ENCODE data around the gene PRDM5. TPM values are rescaled to one million over a fixed set of nuclear protein-coding genes. Genes with fewer than 3 reads are reported as not detected.

Gene PRDM5
- total RNA-seq, 1 experiment from 2014 or later, result 5.1 TPM

DNA sequence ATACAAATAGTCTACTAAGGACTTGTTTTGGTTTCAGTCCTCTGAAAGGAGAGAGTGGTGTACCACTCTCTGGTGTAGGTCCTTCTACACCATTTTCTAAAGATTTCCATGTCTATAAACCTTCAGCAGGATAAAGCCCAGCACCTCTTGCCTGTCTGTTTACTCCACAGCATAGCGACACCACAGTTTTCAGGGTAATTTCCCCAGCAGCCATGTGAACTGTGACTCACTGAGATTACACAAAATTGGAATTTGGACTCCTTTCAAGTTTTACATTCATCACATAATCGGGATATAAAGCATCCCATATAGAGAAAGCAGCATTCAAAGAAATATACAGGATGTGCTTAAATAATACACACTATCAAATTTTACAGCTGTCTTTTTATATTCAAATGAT, 229.6 kb downstream of the PRDM5 start:
- DNase-seq (ENCODE audit: low read depth, low spot score), result peak; percentile 29
- H3K4me3 ChIP-seq (replicated peaks in 1 of 2; ENCODE audit: low read depth in 1 of 2, low read length in 2 of 2), result no peak overlapping the region
- no peak overlapping the region for H3K27ac ChIP-seq (ENCODE audit: low read depth, low read length)
- no peaks in the 10 kb centered on the region for H3K9me3 ChIP-seq (ENCODE audit: control insufficient read depth in 1 of 2, insufficient read depth in 1 of 2, low read depth in 1 of 2, low read length in 2 of 2)
- CTCF ChIA-PET, result no interaction called here
- no peaks in the 10 kb centered on the region for H3K36me3 ChIP-seq (ENCODE audit: control insufficient read depth in 1 of 2, insufficient read depth in 2 of 2, low read length in 2 of 2)
- H3K4me1 ChIP-seq (ENCODE audit: control insufficient read depth in 1 of 2, insufficient read depth in 2 of 2, low read length in 2 of 2), result peaks cover 0 to 14% of the 10 kb centered on the region in 2 experiments; a peak in 3 of 4 replicates
- ATAC-seq, result peak; percentile 42
- POLR2A ChIA-PET, result no interaction called here
- TF ChIP-seq EZH2 (IDR thresholded peaks at IDR 0.05) (no peak), FOSL1 (IDR thresholded peaks at IDR 0.05; ENCODE audit: low read depth) (peak; percentile 37; the same call in 1 of the 2 replicates), CBX3 (IDR thresholded peaks at IDR 0.05; ENCODE audit: low read depth) (no peak), ELF1 (IDR thresholded peaks at IDR 0.05; ENCODE audit: borderline replicate concordance, low read depth) (no peak), EZH2phosphoT487 (IDR thresholded peaks at IDR 0.05; ENCODE audit: borderline replicate concordance) (no peak), SP1 (IDR thresholded peaks at IDR 0.05; ENCODE audit: low read depth) (0 out of 2 replicates have a peak, but pooled peaks have one; percentile 19), ZFX (IDR thresholded peaks at IDR 0.05) (no peak), CEBPB (IDR thresholded peaks at IDR 0.05; ENCODE audit: low read depth) (peak; percentile 25; the same call in 1 of the 2 replicates)
- TF ChIP-seq, protein P1, sequence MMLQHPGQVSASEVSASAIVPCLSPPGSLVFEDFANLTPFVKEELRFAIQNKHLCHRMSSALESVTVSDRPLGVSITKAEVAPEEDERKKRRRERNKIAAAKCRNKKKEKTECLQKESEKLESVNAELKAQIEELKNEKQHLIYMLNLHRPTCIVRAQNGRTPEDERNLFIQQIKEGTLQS (IDR thresholded peaks at IDR 0.05), result no peak
- TF ChIP-seq, protein P2, sequence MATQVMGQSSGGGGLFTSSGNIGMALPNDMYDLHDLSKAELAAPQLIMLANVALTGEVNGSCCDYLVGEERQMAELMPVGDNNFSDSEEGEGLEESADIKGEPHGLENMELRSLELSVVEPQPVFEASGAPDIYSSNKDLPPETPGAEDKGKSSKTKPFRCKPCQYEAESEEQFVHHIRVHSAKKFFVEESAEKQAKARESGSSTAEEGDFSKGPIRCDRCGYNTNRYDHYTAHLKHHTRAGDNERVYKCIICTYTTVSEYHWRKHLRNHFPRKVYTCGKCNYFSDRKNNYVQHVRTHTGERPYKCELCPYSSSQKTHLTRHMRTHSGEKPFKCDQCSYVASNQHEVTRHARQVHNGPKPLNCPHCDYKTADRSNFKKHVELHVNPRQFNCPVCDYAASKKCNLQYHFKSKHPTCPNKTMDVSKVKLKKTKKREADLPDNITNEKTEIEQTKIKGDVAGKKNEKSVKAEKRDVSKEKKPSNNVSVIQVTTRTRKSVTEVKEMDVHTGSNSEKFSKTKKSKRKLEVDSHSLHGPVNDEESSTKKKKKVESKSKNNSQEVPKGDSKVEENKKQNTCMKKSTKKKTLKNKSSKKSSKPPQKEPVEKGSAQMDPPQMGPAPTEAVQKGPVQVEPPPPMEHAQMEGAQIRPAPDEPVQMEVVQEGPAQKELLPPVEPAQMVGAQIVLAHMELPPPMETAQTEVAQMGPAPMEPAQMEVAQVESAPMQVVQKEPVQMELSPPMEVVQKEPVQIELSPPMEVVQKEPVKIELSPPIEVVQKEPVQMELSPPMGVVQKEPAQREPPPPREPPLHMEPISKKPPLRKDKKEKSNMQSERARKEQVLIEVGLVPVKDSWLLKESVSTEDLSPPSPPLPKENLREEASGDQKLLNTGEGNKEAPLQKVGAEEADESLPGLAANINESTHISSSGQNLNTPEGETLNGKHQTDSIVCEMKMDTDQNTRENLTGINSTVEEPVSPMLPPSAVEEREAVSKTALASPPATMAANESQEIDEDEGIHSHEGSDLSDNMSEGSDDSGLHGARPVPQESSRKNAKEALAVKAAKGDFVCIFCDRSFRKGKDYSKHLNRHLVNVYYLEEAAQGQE (IDR thresholded peaks at IDR 0.05; ENCODE audit: low read depth), result no peak
- TF ChIP-seq, protein P3, sequence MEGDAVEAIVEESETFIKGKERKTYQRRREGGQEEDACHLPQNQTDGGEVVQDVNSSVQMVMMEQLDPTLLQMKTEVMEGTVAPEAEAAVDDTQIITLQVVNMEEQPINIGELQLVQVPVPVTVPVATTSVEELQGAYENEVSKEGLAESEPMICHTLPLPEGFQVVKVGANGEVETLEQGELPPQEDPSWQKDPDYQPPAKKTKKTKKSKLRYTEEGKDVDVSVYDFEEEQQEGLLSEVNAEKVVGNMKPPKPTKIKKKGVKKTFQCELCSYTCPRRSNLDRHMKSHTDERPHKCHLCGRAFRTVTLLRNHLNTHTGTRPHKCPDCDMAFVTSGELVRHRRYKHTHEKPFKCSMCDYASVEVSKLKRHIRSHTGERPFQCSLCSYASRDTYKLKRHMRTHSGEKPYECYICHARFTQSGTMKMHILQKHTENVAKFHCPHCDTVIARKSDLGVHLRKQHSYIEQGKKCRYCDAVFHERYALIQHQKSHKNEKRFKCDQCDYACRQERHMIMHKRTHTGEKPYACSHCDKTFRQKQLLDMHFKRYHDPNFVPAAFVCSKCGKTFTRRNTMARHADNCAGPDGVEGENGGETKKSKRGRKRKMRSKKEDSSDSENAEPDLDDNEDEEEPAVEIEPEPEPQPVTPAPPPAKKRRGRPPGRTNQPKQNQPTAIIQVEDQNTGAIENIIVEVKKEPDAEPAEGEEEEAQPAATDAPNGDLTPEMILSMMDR (IDR thresholded peaks at IDR 0.05 in 2 of 3, conservative IDR thresholded peaks at IDR 0.05 in 1 of 3; ENCODE audit: borderline replicate concordance in 1 of 3, insufficient read depth in 1 of 3, low read depth in 2 of 3, low read length in 2 of 3), result no peak
- TF ChIP-seq, protein P4, sequence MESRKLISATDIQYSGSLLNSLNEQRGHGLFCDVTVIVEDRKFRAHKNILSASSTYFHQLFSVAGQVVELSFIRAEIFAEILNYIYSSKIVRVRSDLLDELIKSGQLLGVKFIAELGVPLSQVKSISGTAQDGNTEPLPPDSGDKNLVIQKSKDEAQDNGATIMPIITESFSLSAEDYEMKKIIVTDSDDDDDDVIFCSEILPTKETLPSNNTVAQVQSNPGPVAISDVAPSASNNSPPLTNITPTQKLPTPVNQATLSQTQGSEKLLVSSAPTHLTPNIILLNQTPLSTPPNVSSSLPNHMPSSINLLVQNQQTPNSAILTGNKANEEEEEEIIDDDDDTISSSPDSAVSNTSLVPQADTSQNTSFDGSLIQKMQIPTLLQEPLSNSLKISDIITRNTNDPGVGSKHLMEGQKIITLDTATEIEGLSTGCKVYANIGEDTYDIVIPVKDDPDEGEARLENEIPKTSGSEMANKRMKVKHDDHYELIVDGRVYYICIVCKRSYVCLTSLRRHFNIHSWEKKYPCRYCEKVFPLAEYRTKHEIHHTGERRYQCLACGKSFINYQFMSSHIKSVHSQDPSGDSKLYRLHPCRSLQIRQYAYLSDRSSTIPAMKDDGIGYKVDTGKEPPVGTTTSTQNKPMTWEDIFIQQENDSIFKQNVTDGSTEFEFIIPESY (IDR thresholded peaks at IDR 0.05; ENCODE audit: extremely low read depth, insufficient replicate concordance, low read length), result no peak
- no peak overlapping the region for H3K9ac ChIP-seq (ENCODE audit: low read length)
- RAD21 ChIA-PET (ENCODE audit: low non-redundant PET in 1 of 2, low total read pairs in 2 of 2, uncharacterized antibody in 2 of 2, unreplicated experiment in 2 of 2), result no interaction called here
- H3K9me2 ChIP-seq (ENCODE audit: insufficient read depth), result no peaks in the 10 kb centered on the region; the same call in 1 of the 2 replicates
- H3K79me2 ChIP-seq (ENCODE audit: insufficient read depth, low read length), result no peaks in the 10 kb centered on the region
- H4K20me1 ChIP-seq (ENCODE audit: insufficient read depth), result no peaks in the 10 kb centered on the region
- no peaks in the 10 kb centered on the region for H3K27me3 ChIP-seq (ENCODE audit: insufficient read depth, low read length)
- no TSS peak for BruUV-seq (replicated peaks)
- H3K4me2 ChIP-seq (ENCODE audit: low read length), result peak overlapping the region; percentile 15; the same call in 1 of the 2 replicates
- H2AFZ ChIP-seq (ENCODE audit: low read depth, low read length, poor library complexity, severe bottlenecking), result no peak overlapping the region
- intact Hi-C loops (cut with micrococcal nuclease), result no loop called here
